ENCODE results near the gene SLC26A5.
"Not testable (repeated sequence)": the region's sequence is repeated elsewhere in the genome, so short reads cannot be mapped to it uniquely, and the experiment has no call there.

DNA sequence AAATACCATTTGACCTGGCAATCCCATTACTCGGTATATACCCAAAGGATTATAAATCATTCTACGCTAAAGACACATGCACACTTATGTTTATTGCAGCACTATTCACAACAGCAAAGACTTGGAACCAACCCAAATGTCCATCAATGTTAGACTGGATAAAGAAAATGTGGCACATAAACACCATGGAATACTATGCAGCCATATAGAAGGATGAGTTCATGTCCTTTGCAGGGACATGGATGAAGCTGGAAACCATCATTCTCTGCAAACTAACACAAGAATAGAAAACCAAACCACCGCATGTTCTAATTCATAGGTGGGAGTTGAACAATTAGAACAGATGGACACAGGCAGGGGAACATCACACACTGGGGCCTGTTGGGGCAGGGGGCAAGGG is 40.9 kb upstream of the SLC26A5 start:
- TF ChIP-seq, protein P1, sequence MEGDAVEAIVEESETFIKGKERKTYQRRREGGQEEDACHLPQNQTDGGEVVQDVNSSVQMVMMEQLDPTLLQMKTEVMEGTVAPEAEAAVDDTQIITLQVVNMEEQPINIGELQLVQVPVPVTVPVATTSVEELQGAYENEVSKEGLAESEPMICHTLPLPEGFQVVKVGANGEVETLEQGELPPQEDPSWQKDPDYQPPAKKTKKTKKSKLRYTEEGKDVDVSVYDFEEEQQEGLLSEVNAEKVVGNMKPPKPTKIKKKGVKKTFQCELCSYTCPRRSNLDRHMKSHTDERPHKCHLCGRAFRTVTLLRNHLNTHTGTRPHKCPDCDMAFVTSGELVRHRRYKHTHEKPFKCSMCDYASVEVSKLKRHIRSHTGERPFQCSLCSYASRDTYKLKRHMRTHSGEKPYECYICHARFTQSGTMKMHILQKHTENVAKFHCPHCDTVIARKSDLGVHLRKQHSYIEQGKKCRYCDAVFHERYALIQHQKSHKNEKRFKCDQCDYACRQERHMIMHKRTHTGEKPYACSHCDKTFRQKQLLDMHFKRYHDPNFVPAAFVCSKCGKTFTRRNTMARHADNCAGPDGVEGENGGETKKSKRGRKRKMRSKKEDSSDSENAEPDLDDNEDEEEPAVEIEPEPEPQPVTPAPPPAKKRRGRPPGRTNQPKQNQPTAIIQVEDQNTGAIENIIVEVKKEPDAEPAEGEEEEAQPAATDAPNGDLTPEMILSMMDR (conservative IDR thresholded peaks at IDR 0.05 in 1 of 2, IDR thresholded peaks at IDR 0.05 in 1 of 2; ENCODE audit: low read depth in 1 of 2, low read length in 2 of 2): not testable (repeated sequence)
- not testable (repeated sequence) for TF ChIP-seq EZH2 (IDR thresholded peaks at IDR 0.05; ENCODE audit: low read length, missing control alignments)

Measured in fibroblast of lung (primary cell).